Neural cell (in vitro differentiated cells): Measurements from ENCODE around the gene PSMC4. TPM values are rescaled to one million over a fixed set of nuclear protein-coding genes. Genes with fewer than 3 reads are reported as not detected.

Source experiments
- H2AFZ ChIP-seq: fragments of 200-600, 300-800 bp; sonication (generic), shearing (Covaris generic); 2 replicates; pipeline ENCODE4 v1.6.0; 2014; ENCODE audit warnings: low read depth, mild to moderate bottlenecking, antibody characterized with exemption, low read length, moderate library complexity
- H3F3A ChIP-seq: fragments of 200-600 bp; shearing (Covaris generic); 2 replicates; pipeline ENCODE4 v1.6.1; 2016; ENCODE audit warnings: mild to moderate bottlenecking, moderate library complexity, mixed read lengths, antibody characterized with exemption, low read length; ENCODE audit not compliant: insufficient read depth, poor library complexity, severe bottlenecking
- H3K27ac ChIP-seq: fragments of 200-600, 300-800 bp; sonication (generic), shearing (Covaris generic); 2 replicates; pipeline ENCODE4 v1.5.1; 2014; ENCODE audit warnings: mild to moderate bottlenecking, low read length, moderate library complexity
- H3K27me3 ChIP-seq: fragments of 300-800, 200-600 bp; sonication (generic), shearing (Covaris generic); 2 replicates; pipeline ENCODE4 v1.6.0; 2014; ENCODE audit warnings: mild to moderate bottlenecking, low read depth, low read length, moderate library complexity; ENCODE audit not compliant: insufficient read depth
- H3K36me3 ChIP-seq: fragments of 300-800, 200-600 bp; sonication (generic), shearing (Covaris generic); 2 replicates; pipeline ENCODE4 v1.5.1; 2014; ENCODE audit warnings: mild to moderate bottlenecking, antibody characterized with exemption, low read length, moderate library complexity; ENCODE audit not compliant: insufficient read depth
- H3K4me2 ChIP-seq: fragments of 300-800, 200-600 bp; sonication (generic), shearing (Covaris generic); 2 replicates; pipeline ENCODE4 v1.6.0; 2014; ENCODE audit warnings: mild to moderate bottlenecking, low read length
- H3K4me3 ChIP-seq: fragments of 300-800, 200-600 bp; sonication (generic), shearing (Covaris generic); 2 replicates; pipeline ENCODE4 v1.5.1; 2014; ENCODE audit warnings: mild to moderate bottlenecking, low read length, moderate library complexity
- H3K79me2 ChIP-seq: fragments of 200-600 bp; shearing (Covaris generic); replicated peaks from 2 replicates; pipeline ENCODE4 v1.6.0; 2014; ENCODE audit warnings: mild to moderate bottlenecking, low read length, moderate library complexity; ENCODE audit not compliant: insufficient read depth
- H3K9ac ChIP-seq: fragments of 300-800, 200-600 bp; sonication (generic), shearing (Covaris generic); 2 replicates; pipeline ENCODE4 v1.6.1; 2016; ENCODE audit warnings: mild to moderate bottlenecking, low read length, mixed read lengths
- H3K9me2 ChIP-seq: fragments of 200-600 bp; shearing (Covaris generic); 2 replicates; pipeline ENCODE4 v1.6.1; 2016; ENCODE audit warnings: mild to moderate bottlenecking, low read length, mixed read lengths; ENCODE audit not compliant: insufficient read depth
- H3K9me3 ChIP-seq: fragments of 200-600, 300-800 bp; sonication (generic), shearing (Covaris generic); 2 replicates; pipeline ENCODE4 v1.6.1; 2016; ENCODE audit warnings: mild to moderate bottlenecking, mixed run types, low read length, moderate library complexity, mixed read lengths
- H4K20me1 ChIP-seq: fragments of 200-600 bp; shearing (Covaris generic); 2 replicates; pipeline ENCODE4 v1.6.1; 2016; ENCODE audit warnings: mild to moderate bottlenecking, mixed run types; ENCODE audit not compliant: insufficient read depth
- CTCF ChIP-seq: fragments of 450-650 bp; IDR thresholded peaks from 2 replicates; pipeline ENCODE4 v1.5.1; 2014; ENCODE audit warnings: antibody characterized with exemption, mild to moderate bottlenecking, moderate library complexity; ENCODE audit not compliant: poor library complexity, severe bottlenecking
- EP300 ChIP-seq: fragments of 450-650 bp; conservative IDR thresholded peaks from 2 replicates; pipeline ENCODE4 v1.6.1; 2014; ENCODE audit warnings: antibody characterized with exemption, mild to moderate bottlenecking, moderate library complexity; ENCODE audit not compliant: poor library complexity, severe bottlenecking
- EZH2 ChIP-seq: fragments of 200-600, 300-800 bp; shearing (Covaris generic), sonication (generic); IDR thresholded peaks from 2 replicates; pipeline ENCODE4 v1.6.1; 2014; ENCODE audit warnings: antibody characterized with exemption, low read length, borderline replicate concordance, mild to moderate bottlenecking; ENCODE audit not compliant: insufficient read depth, poor library complexity, severe bottlenecking
- MXI1 ChIP-seq: fragments of 450-650 bp; conservative IDR thresholded peaks from 2 replicates; pipeline ENCODE4 v1.6.1; 2014; ENCODE audit warnings: antibody characterized with exemption, mild to moderate bottlenecking; ENCODE audit not compliant: poor library complexity, severe bottlenecking
- POLR2AphosphoS5 ChIP-seq: IDR thresholded peaks from 2 replicates; pipeline ENCODE4 v1.6.1; 2012
- RAD21 ChIP-seq: fragments of 450-650 bp; conservative IDR thresholded peaks from 2 replicates; pipeline ENCODE4 v1.6.1; 2014; ENCODE audit warnings: antibody characterized with exemption, mild to moderate bottlenecking, moderate library complexity
- REST ChIP-seq: IDR thresholded peaks from 2 replicates; pipeline ENCODE4 v1.6.1; 2012; ENCODE audit warnings: borderline replicate concordance
- SMC3 ChIP-seq: fragments of 450-650 bp; conservative IDR thresholded peaks from 2 replicates; pipeline ENCODE4 v1.6.1; 2014; ENCODE audit warnings: antibody characterized with exemption, mild to moderate bottlenecking, moderate library complexity; ENCODE audit not compliant: poor library complexity
- TAF1 ChIP-seq: IDR thresholded peaks from 2 replicates; pipeline ENCODE4 v1.6.1; 2012; ENCODE audit warnings: low read depth
- polyA plus RNA-seq: library from polyadenylated mRNA; depleted of rRNA; stranded (reverse); fragments of >200 nt; gene quantifications from 2 replicates; pipeline ENCODE4 v1.2.3, GENCODE V29; 2014

Gene PSMC4
- polyA plus RNA-seq, 1 donor from 2014 or later = 151 TPM

DNA sequence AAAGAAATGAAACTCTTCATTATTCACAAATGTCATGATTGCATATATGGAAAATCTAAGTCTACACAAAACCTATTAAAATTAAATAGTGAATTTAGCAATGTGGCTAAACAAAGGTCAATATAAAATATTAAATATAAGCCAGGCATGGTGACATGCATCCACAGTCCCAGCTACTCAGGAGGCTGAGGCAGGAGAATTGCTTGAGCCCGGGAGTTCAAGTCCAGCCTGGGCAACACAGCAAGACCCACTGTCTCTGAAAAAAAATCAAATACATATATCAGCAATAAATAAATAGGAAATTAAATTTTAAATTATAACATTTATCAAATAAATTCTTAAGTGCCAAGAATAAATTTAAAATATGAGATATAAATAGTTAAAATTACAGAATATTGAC is 11.9 kb downstream of the PSMC4 start:
- no peak overlapping the region for H3K4me3 ChIP-seq
- no peaks in the 10 kb centered on the region for H3K27me3 ChIP-seq
- peaks cover 8% of the 10 kb centered on the region for H3K79me2 ChIP-seq
- no peak overlapping the region for H3K9ac ChIP-seq
- H4K20me1 ChIP-seq = no peaks in the 10 kb centered on the region
- H2AFZ ChIP-seq = no peak overlapping the region
- no peaks in the 10 kb centered on the region for H3F3A ChIP-seq
- H3K9me2 ChIP-seq = no peaks in the 10 kb centered on the region
- no peaks in the 10 kb centered on the region for H3K36me3 ChIP-seq
- H3K9me3 ChIP-seq = peaks cover 6% of the 10 kb centered on the region
- H3K4me2 ChIP-seq = no peak overlapping the region
- TF ChIP-seq POLR2AphosphoS5 = no peak
- no peak for TF ChIP-seq SMC3
- TF ChIP-seq CTCF = no peak
- TF ChIP-seq MXI1 = no peak
- TF ChIP-seq EP300 = no peak
- no peak for TF ChIP-seq REST
- TF ChIP-seq EZH2 = no peak
- TF ChIP-seq TAF1 = no peak
- H3K27ac ChIP-seq = no peak overlapping the region

DNA sequence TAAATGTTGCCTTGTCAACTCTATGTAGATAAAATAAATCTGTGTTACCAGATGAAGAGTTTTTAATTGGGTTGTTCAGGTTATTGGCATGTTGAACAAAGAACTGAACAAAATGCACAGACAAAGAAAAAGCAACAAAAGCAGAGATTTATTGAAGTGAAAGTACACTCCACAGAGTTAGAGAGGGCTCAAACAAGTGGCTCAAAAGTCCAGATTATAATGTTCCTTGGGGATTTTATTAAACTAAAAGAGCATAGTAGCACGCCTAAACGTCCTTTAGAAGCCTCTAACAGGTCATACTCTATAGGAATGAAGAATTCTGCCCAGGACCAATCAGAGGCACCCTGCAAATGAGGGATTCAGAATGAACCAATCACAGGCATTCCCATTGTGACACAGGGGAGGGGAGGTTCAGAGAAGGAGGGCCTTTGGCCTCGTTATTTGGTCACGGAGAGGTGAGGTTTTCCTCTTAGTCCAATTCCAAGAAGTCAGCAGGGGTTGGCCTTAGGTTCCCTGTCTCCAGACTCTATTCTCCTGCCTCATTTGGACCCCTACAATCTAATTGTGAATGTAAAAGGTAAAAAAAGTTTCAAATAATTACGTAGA is 12.8 kb downstream of the PSMC4 start:
- peaks cover 6% of the 10 kb centered on the region for H3K9me3 ChIP-seq
- no peaks in the 10 kb centered on the region for H3F3A ChIP-seq
- H3K27me3 ChIP-seq = no peaks in the 10 kb centered on the region
- no peak overlapping the region for H3K27ac ChIP-seq
- H2AFZ ChIP-seq = no peak overlapping the region
- H3K36me3 ChIP-seq = no peaks in the 10 kb centered on the region
- peaks cover 13% of the 10 kb centered on the region for H3K79me2 ChIP-seq
- H3K9me2 ChIP-seq = no peaks in the 10 kb centered on the region
- H3K4me2 ChIP-seq = no peak overlapping the region
- no peak for TF ChIP-seq POLR2AphosphoS5
- no peak for TF ChIP-seq RAD21
- no peak for TF ChIP-seq SMC3
- no peak for TF ChIP-seq EP300
- TF ChIP-seq MXI1 = no peak
- no peak for TF ChIP-seq TAF1
- TF ChIP-seq EZH2 = no peak
- TF ChIP-seq REST = no peak
- TF ChIP-seq CTCF = no peak
- H3K4me3 ChIP-seq = no peak overlapping the region
- no peaks in the 10 kb centered on the region for H4K20me1 ChIP-seq
- H3K9ac ChIP-seq = no peak overlapping the region
